Stimulated activated CD8-positive, alpha-beta memory T cell treated with anti-CD3 and anti-CD28 coated beads, Interleukin-7, amount 100 ng/mL, for 24 hours (primary cell): ENCODE measurements around the gene SH3PXD2B.
"Not testable (repeated sequence)": the region's sequence is repeated elsewhere in the genome, so short reads cannot be mapped to it uniquely, and the experiment has no call there.

Experiments
- DNase-seq: peaks from one replicate; pipeline ENCODE4 v3.0.0-alpha.2; 2020; ENCODE audit warnings: low read depth

The SH3PXD2B gene

DNA sequence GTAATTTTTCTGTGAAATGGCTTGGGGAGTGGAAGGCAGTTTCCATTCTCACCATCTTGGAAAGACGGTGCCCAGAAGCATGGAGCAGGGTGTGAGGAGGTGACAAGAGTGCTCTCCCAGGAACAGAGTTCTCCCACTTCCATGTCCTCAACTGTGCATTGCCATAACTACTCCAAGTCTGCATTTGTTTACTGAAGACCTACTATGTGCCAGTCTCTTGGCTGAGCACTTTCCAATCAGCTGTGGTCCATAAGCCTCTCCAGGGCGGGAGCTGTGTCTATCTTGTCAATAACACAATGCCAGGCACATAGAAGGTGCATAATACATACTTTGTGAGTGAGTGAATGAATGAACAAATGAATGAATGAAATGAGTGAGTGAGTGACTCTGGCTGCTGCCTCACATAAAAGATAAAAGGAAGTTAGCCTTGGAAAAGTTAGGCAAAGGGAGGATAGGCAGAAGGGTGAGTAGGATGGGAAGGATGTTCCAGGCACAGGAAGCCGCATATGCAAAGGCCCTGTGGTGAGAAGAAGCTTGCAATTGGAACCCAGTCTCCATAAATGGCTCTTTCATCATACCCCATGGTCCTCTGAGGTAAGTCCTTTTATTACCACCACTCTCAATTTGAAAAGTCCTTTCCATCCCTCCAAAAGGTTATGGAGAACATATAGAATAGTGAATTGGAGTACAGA, 31.3 kb upstream of the SH3PXD2B start:
- no peak for DNase-seq

- DNase-seq: no peak
Measured at GRCh38 chr5:172484664-172485063, 30.3 kb upstream of the SH3PXD2B start.

GRCh38 chr5:172482156-172483020, 28.1 kb upstream of the SH3PXD2B start:
- no peak for DNase-seq

GRCh38 chr5:172481011-172481800, 26.9 kb upstream of the SH3PXD2B start:
- no peak for DNase-seq

DNA sequence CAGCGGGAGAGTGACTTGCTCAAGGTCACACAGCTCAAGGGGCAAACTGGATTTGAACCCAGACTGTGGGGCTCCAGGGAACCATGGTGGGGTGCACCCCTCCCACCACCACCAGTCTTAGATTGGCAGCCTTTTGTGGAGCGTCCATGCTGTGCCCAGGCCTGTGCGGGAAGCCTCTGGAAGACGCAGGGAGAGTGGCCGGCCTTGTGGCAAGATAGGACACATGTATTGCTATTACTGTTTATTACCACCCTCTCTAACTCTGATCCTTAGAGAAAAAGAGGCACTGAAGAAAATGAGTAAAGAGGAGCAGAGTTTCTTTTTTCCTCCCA, 25.4 kb upstream of the SH3PXD2B start:
- DNase-seq: no peak

DNA sequence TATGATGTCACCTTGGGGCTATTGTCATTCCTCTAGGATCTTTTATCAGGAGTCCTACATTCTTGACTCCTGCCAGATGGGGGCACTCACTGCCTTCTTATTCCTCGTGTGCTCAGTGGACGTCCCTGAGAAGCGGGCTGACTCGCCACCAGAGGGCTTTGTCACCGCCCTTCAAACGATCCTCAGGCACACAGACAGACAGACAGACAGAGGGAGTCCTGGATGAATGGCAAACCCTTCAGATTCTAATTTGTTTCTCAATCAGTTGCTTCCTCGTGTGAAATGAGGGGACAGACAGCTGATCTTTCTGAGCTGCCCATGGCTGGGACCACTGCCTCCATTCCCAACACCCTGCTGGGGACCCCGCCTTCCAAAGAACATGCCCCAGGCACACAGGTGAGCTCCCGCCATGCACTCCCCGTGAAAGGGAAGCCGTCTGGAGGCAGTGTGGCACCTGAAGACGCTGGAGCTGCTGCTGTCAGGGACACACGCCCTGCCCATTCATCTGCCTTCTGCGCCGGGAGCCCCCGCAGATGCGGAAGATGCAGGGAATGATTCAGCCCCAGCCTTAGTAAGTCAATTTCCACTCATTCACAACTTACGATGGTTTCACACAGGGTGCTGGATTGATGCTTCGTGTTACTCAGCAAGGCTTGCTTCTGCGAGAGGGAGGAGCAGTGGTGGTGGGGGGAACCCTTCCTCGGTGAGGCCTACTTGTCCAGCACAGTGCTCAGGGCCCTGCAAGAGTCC, 24.9 kb upstream of the SH3PXD2B start:
- no peak for DNase-seq

GRCh38 chr5:172478695-172479033, 24.3 kb upstream of the SH3PXD2B start:
- DNase-seq: not testable (repeated sequence)

DNA sequence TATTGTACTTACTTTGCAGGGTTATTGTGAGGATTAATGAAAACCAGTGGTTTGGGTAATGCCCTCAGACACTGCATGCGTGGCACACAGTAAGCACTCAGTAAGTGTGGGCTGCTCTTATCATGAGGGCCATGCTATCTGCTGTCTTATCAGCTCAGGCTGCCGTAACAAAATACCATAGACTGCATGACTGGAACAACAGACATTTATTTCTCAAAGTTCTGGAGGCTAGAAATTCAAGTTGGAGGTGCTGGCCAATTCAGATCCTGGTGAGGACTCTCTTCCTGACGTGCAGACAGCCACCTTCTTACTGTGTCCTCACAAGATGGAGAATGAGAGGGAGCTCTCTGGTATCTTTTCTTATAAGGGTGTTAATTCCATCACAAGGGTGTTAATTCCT, 23.9 kb upstream of the SH3PXD2B start:
- DNase-seq: no peak

GRCh38 chr5:172477466-172477865, 23.1 kb upstream of the SH3PXD2B start:
- DNase-seq: no peak

DNA sequence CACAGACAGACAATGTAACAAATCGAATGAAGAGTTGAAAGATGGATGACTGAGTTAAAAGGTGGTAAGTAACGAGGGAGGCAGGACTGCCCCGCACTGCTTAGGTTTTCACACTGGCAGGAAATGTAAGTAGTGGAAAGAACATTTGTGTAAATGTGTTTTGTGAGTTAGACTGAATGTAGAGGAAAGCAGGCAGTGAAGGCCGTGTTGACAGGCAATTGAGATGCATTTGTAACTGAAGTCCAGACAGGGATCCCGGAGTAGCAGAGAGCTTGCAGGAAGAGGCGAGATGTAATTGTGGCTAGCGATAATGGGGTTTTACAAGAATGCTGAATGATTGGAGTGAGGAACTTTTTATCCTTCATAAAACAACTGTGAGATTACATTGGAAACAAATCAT, 20.0 kb upstream of the SH3PXD2B start:
- no peak for DNase-seq

GRCh38 chr5:172473427-172473826, 19.1 kb upstream of the SH3PXD2B start:
- DNase-seq: no peak

DNA sequence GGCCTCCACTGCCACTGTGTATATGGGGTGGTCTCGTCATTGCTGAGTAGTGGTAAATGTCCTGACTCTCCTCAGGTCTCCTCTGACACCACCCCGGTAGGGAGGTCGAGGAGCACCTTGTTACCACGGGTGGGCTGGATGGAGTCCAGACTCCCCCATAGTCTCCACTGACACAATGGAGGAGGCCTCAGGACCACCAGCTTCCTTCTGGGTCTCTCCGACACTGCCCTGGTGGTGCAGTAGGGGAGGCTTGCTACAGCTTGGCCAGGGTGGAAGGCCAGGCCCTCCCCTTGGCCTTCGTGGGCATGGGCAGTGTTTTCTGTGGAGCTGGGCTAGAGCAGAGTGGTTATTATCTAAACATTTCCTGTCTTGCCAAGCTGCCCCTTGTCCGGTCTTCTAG, 15.4 kb upstream of the SH3PXD2B start:
- DNase-seq: no peak

GRCh38 chr5:172466062-172466461, 11.7 kb upstream of the SH3PXD2B start:
- DNase-seq: no peak

DNA sequence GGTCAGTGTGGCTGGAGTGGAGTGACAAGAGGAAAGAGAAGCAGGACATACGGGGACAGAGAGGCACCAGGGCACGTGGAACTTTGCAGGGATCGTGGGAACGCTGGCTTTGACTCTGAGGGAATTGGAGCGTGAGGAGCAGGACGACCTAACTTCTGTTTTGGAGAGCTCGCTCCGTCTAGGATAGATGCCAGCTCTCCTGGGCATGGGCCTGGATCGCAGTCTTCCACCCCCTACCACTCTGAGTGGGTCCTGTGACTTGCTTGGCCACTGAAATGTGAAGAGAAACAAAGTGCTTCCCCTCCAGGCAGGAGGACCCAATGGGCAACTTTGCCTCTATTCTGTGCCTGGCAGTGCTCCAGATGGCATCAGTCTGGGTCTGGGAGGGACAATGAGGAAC, 8.7 kb upstream of the SH3PXD2B start:
- DNase-seq: no peak

GRCh38 chr5:172459783-172460165, 5.4 kb upstream of the SH3PXD2B start:
- DNase-seq: no peak

GRCh38 chr5:172458976-172459782, 4.9 kb upstream of the SH3PXD2B start:
- no peak for DNase-seq

DNA sequence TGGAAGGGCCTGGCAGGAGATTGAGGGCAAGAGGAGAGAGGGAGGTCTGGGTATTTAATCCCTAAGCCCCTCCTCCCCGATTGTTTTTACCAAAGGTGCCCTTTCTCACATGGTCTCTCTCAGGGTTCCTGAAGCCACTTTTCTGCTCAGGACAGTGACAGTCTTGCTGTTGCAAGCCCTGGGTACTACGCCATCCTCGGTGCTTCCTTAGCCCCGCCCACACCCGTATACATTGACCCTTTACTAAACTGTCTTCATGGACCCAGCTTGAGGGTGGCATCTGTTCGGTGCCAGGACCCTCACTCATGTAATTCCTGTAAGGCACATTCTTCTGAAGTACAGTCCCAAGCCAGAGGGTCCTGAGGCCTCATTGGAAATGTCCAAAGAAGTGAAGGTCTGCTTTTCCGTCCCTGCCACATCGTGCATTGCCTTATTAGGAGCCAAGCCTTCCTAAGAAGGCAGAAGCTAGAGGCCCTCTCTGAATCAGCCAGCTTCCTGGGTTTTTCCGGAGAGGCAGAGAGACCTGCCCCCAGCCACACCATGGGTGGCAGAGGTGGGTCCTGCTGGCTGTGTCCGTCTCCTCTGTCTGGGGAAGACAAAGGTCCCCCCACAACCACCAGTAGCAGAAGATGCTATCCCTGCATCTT, 1.9 kb upstream of the SH3PXD2B start:
- no peak for DNase-seq

- no peak for DNase-seq
Measured at GRCh38 chr5:172455511-172456061, 1.3 kb upstream of the SH3PXD2B start.

DNA sequence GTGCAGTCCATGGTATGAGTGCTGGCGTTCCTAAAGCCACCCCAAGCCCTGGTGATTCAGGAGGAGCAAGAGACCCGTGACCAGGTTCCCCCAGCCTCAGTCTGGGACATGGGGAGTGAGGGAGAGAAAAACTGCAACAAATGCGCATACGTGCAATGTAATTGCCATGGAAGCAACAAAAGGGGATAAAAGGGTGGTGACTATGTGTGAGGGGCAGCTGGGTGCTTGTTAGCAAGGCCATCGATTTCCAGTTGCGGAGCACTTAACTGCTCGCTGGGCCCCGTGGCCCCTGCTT, 709 bp upstream of the SH3PXD2B start:
- DNase-seq: no peak

DNA sequence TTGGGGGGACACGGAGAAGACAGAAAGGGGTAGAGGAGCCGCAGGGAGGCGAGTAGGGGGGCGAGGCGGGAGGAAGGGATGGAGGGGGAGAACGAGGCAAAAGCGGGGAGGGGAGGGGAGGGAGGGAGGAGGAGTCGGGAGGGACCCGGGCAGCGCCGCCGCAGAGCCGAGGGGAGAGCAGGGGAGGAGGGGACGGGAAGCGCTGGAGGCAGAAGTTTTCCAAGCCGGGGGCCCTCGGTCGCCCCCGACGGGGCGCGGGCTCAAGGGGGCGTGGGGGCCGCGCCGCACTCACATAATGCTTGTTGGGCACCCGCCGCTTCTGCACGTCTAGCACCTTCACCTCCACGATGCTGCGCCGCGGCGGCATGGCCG, 353 bp downstream of the SH3PXD2B start:
- no peak for DNase-seq
